ENCODE results near the gene RBMS1.

GRCh38 chr2:160345071-160345764 lies 148.4 kb downstream of the RBMS1 start:
- TF ChIP-seq POLR2A (IDR thresholded peaks at IDR 0.05; ENCODE audit: low read length): no peak
- TF ChIP-seq CTCF (IDR thresholded peaks at IDR 0.05): no peak
- no peak for TF ChIP-seq REST (IDR thresholded peaks at IDR 0.05)
- TF ChIP-seq RAD21 (conservative IDR thresholded peaks at IDR 0.05 in 1 of 2, IDR thresholded peaks at IDR 0.05 in 1 of 2): no peak
- no peak for TF ChIP-seq EP300 (IDR thresholded peaks at IDR 0.05)
